ENCODE data around the gene STIL.
"Not testable (repeated sequence)": the region's sequence is repeated elsewhere in the genome, so short reads cannot be mapped to it uniquely, and the experiment has no call there.

Gene STIL

DNA sequence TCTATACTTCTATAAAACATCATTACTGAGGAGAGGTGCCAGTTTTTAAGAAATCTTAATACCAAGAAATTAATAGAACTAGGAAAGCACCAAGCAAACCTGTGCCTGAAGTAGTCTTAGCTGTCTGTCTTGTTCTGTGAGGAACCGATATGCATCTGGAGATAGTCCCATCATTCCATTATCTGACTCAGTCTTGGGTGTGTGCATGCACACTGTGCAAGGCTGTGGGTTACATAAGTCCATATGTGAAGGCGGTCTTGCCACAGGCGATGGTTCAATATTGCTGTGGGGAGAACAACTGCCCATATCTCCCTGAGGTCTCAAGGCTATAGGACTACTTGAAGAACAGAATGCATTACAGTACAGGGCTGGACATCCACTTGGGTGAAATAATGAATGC is 33.8 kb downstream of the STIL start:
- no peaks in the 10 kb centered on the region for H3K9me3 Mint-ChIP-seq
- no peak overlapping the region for H3K27ac Mint-ChIP-seq
- peaks cover 45% of the 10 kb centered on the region for H3K36me3 Mint-ChIP-seq (ENCODE audit: low read depth)
- H3K4me1 Mint-ChIP-seq (ENCODE audit: low read depth): no peaks in the 10 kb centered on the region
- H3K4me3 Mint-ChIP-seq: no peak overlapping the region
- H3K27me3 Mint-ChIP-seq: no peaks in the 10 kb centered on the region

DNA sequence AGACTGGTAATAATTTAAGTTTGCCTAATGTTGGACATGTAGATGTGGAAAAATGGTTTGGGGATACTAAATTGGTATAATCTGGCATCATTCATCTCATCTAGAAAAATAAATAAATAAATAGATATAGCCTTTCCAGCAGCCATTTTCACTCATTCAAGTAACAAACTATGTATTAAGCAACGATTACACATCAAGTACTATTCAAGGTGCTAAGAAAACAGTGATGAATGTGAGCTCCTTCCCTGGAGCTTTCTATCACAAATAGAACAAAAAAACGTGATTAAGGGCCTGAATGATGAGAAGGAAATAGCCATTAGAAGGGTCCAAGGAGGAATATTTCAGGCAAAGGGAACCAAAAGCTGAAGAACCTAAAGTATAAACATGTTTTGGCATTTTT is 37.1 kb downstream of the STIL start:
- Mint-ChIP-seq H3K4me3 (no peak overlapping the region), H3K4me1 (ENCODE audit: low read depth) (no peaks in the 10 kb centered on the region), H3K27ac (no peak overlapping the region), H3K36me3 (ENCODE audit: low read depth) (peaks cover 46% of the 10 kb centered on the region), H3K9me3 (no peaks in the 10 kb centered on the region), H3K27me3 (no peaks in the 10 kb centered on the region)

DNA sequence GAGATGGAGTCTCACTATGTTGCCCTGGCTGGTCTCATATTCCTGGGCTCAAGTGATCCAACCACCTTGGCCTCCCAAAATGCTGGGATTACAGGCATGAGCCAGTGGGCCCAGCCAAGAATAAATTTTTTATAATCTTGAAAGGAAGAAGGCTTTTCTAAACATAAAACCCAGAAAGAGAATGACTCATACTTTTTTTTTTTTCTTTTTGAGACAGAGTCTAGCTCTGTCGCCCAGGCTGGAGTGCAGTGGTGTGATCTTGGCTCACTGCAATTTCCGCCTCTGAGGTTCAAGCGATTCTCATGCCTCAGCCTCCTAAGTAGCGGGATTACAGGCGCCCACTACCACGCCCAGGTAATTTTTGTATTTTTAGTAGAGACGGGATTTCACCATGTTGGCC is 38.1 kb downstream of the STIL start:
- not testable (repeated sequence) for H3K27me3 Mint-ChIP-seq; H3K9me3 Mint-ChIP-seq; H3K27ac Mint-ChIP-seq; H3K4me1 Mint-ChIP-seq (ENCODE audit: low read depth); H3K4me3 Mint-ChIP-seq
- peaks cover 41% of the 10 kb centered on the region for H3K36me3 Mint-ChIP-seq (ENCODE audit: low read depth)

DNA sequence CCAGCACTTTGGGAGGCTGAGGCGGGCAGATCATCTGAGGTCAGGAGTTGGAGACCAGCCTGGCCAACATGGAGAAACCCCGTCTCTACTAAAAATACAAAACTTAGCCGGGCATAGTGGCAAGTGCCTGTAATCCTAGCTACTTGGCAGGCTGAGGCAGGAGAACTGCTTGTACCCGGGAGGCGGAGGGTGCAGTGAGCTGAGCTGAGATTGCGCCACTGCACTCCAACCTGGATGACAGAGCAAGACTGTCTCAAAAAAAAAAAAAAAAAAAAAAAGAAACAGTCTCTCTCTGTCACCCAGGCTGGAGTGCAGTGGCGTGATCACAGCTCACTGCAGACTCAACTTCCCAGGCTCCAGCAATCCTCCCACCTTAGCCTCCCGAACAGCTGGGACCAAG is 48.4 kb downstream of the STIL start:
- peaks cover 54% of the 10 kb centered on the region for H3K36me3 Mint-ChIP-seq (ENCODE audit: low read depth)
- not testable (repeated sequence) for H3K4me1 Mint-ChIP-seq (ENCODE audit: low read depth); H3K27ac Mint-ChIP-seq; H3K4me3 Mint-ChIP-seq; H3K9me3 Mint-ChIP-seq; H3K27me3 Mint-ChIP-seq

DNA sequence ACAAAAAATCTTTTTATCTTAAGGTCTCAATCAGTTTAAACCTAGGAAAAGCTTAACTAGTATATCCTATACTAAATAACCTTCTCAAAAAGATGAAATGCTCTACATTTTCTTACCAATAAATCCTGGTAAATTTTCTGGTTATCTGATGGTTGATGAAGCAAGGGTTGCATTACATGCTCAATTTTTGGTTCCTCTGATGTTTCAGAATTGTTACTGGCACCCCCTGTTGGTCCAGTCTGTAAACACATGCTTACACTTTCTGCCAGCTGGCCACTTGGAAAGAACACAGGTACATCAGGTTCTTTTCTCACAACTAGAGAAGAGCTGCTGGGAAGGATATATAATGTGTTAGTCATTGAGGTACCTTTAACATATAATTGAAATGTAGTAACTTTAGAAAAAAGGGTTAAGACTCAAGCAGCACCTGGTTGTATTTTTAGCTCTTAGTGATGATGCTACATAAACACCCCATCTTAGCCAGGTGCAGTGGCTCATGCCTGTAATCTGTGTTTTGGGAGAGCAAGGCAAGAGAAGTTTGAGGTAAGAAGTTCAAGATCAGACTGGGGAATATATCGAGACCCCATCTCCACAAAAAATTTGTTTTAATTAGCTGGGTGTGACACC is 51.0 kb downstream of the STIL start:
- H3K4me1 Mint-ChIP-seq (ENCODE audit: low read depth): no peaks in the 10 kb centered on the region
- H3K27ac Mint-ChIP-seq: no peak overlapping the region
- no peaks in the 10 kb centered on the region for H3K27me3 Mint-ChIP-seq
- no peak overlapping the region for H3K4me3 Mint-ChIP-seq
- peaks cover 51% of the 10 kb centered on the region for H3K36me3 Mint-ChIP-seq (ENCODE audit: low read depth)
- H3K9me3 Mint-ChIP-seq: no peaks in the 10 kb centered on the region

DNA sequence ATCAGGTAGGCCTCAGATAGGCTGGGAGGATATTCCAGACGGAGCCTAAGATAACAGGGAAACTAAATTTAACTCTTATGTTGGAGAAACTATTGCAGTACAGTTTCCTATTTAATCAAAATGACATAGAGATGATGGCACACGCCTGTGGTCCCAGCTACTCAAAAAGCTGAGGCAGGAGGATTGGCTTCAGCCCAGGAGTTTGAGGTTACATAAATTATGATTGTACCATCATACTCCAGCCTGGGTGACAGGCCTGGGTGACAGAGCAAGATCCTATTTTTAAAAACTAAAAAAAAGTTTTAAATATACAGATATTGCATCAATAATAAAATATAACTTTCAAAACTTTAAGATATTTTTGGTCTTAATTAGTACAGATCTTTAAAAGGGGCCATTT is 56.7 kb downstream of the STIL start:
- H3K4me1 Mint-ChIP-seq (ENCODE audit: low read depth): no peaks in the 10 kb centered on the region
- no peak overlapping the region for H3K4me3 Mint-ChIP-seq
- no peaks in the 10 kb centered on the region for H3K9me3 Mint-ChIP-seq
- no peaks in the 10 kb centered on the region for H3K27me3 Mint-ChIP-seq
- no peak overlapping the region for H3K27ac Mint-ChIP-seq
- H3K36me3 Mint-ChIP-seq (ENCODE audit: low read depth): peaks cover 32% of the 10 kb centered on the region

DNA sequence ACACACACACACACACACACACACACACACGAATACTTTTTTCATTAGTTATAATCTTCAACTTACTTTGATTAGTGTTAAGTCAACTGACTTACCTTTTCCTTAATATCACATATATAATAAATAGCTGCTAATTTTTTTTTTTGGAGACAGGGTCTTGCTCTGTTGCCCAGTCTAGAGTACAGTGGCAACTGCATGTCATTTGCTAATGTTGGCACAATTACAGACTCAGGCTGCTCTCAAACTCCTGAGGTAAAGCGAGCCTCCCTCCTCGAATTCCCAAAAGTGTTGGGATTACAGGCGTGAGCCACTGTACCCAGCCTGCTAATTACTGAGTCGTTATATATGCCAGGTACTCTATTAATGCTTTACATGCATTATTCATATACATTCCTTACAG is 61.2 kb downstream of the STIL start:
- Mint-ChIP-seq H3K4me3 (no peak overlapping the region), H3K27me3 (no peaks in the 10 kb centered on the region), H3K9me3 (no peaks in the 10 kb centered on the region), H3K4me1 (ENCODE audit: low read depth) (no peaks in the 10 kb centered on the region), H3K36me3 (ENCODE audit: low read depth) (peaks cover 21% of the 10 kb centered on the region), H3K27ac (no peak overlapping the region)

DNA sequence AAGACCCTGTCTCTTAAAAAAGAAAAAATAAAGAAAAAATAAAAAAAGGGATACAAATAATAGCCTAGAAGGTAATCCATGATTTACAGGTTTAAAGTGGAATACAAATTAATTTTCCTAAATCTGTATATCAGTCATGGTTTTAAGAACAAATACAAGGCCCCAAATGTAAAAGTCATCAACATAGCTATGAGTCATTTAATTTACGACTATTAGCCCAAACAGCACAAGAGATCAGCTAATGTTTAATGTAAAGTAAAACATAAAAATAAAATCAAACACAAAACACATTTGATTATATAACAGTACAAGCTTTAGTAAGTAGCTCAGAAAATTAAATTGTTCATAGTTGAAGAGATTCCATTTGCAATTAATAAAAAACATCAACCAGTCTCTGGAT is 61.6 kb downstream of the STIL start:
- no peak overlapping the region for H3K4me3 Mint-ChIP-seq
- no peak overlapping the region for H3K27ac Mint-ChIP-seq
- H3K4me1 Mint-ChIP-seq (ENCODE audit: low read depth): no peaks in the 10 kb centered on the region

DNA sequence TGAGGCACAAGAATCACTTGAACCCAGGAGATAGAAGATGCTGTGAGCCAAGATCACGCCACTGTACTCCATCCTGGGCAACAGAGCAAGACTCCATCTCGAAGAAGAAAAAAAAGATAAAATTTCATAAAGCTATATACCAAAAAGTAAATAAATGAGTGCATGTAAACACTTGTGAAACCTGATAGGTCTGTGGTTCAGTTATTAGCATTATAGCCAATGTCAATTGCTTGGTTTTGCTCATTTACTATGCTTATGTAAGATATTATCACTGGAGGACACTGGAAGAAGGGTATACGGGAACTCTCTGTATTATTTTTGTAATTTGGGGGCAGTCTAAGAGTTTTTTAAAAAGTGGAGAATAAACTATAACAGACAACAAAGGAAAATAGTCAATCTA is 64.2 kb downstream of the STIL start:
- Mint-ChIP-seq H3K27ac (no peak overlapping the region), H3K4me1 (ENCODE audit: low read depth) (no peaks in the 10 kb centered on the region), H3K27me3 (no peaks in the 10 kb centered on the region), H3K4me3 (no peak overlapping the region), H3K36me3 (ENCODE audit: low read depth) (peaks cover 12% of the 10 kb centered on the region), H3K9me3 (no peaks in the 10 kb centered on the region)

More for the DNA sequence above, 61.6 kb downstream of the STIL start:
- no peaks in the 10 kb centered on the region for H3K27me3 Mint-ChIP-seq
- peaks cover 17% of the 10 kb centered on the region for H3K36me3 Mint-ChIP-seq (ENCODE audit: low read depth)
- H3K9me3 Mint-ChIP-seq: no peaks in the 10 kb centered on the region

DNA sequence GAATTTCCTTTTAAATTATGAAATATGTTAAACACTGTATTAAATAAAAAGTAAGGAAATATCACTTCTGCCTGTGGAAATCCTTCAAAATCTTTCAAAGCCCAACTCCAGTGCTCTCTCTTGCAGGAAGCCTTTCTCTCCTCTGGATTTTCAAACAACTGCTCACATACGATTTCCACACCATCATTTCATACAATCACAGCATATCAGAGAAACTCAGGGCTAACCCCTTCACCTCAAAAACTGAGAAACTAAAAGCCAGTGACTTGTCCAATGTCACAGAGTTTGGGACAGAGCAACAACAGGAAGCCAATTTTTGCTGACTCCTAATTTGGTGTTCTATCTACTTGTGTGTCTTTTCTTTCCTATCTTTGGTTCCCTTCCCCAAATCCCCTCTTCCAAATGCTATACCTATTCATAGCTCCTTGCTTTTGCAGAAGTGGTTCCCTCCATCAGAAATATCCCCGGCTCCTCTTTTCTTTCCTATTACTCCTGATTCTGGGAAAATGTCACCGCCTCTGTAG is 69.5 kb downstream of the STIL start:
- Mint-ChIP-seq H3K4me3 (no peak overlapping the region), H3K9me3 (no peaks in the 10 kb centered on the region), H3K4me1 (ENCODE audit: low read depth) (peaks cover 1% of the 10 kb centered on the region), H3K27ac (no peak overlapping the region), H3K27me3 (peaks cover 13% of the 10 kb centered on the region), H3K36me3 (ENCODE audit: low read depth) (no peaks in the 10 kb centered on the region)

DNA sequence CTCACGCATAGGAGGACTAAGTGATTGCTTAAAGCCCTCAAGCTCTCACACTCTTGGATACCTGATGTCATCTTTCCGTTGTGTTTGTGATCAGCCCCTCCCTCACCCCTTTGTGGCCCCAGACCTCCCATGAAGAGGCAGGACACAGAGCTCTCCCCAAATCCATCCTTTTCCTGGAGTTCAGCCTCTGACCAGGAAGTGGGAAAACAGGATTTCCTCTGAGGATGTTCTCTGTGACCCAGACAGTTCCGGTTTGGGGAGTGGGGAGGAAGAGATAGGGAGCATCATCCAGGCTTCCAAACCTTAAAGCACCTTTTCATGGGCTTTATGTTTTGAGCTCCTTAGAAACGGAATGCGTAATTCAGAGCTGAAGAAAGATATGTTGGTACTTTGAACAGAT is 70.0 kb downstream of the STIL start:
- Mint-ChIP-seq H3K4me3 (no peak overlapping the region), H3K27ac (no peak overlapping the region), H3K36me3 (ENCODE audit: low read depth) (no peaks in the 10 kb centered on the region), H3K9me3 (no peaks in the 10 kb centered on the region), H3K4me1 (ENCODE audit: low read depth) (peaks cover 5% of the 10 kb centered on the region), H3K27me3 (peaks cover 18% of the 10 kb centered on the region)

DNA sequence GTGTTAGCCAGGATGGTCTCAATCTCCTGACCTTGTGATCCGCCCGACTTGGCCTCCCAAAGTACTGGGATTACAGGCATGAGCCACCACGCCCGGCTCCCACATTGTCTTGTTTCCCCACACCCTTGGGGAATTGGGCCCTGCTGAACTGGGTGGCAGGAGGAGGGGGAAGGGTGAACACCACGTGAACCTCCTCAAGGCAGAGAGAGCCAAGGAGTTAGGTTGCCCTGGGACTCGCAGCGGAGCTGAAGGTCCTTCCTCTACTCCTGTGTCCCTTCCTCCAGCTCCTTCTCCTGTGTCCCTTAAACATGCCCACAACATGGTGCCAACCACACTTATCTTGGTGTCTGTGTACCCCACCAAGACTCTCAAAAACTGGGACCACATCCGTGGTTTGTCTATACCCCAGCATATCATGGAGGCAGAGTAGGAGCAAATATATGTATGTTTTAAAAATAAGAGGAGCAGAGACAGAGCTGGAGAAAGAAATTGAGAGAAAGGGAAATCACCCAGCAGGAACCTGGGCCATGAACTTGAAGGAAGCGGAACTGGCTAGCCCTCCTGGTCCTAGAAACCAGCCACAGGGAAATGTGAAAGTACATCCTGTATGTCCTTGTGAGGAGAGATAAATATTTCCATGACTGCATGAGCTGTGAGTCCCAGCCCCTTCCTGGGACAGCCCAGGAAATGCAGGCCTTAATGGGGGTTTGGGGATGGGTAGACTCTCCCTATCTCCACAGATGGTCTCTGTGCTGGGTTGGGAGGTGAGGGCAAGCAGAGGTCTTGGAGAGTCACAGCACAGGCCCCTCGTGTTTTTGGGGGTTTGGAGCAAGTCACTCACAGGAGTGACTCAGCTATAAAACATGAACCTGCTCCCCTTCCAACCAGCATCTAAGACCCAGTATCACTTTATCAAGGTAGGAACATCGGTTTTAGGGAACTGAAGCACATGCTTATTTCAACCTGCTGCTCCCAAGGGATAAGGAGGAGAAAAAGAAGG is 72.5 kb downstream of the STIL start:
- Mint-ChIP-seq H3K4me3 (no peak overlapping the region), H3K4me1 (ENCODE audit: low read depth) (peaks cover 5% of the 10 kb centered on the region), H3K27ac (no peak overlapping the region), H3K27me3 (peaks cover 28% of the 10 kb centered on the region), H3K9me3 (no peaks in the 10 kb centered on the region), H3K36me3 (ENCODE audit: low read depth) (no peaks in the 10 kb centered on the region)

DNA sequence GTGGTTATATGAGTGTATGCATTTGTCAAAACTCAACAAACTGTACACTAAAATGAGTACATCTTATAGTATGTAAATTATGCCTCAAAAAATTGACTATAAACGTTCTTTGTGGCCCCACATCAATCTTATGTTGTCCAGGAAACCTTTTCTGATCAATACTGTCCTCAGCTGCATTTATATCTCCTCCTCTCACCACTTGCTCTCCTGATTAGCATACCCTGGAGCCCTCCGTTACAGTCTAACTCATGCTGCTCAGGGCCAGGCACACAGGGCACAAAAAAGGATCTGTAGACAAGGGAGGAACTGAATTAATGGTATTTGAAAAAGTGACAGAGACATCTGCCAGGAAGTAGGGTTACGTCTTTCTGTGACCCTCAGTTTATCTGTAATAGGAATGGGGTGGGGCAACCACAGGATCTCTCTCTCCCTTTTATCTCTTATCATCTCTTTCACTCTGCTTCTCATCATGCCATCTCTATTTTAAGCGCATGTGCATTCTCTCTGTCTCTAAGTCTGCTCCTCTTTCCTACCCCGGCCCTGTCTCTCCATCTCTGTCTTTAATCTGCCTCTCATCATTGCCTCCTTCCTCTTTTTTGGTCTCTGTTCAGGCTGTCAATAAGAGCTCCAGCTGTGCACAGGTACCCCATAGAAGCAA is 74.9 kb downstream of the STIL start:
- Mint-ChIP-seq H3K4me3 (no peak overlapping the region), H3K27ac (no peak overlapping the region), H3K27me3 (peaks cover 45% of the 10 kb centered on the region), H3K4me1 (ENCODE audit: low read depth) (peaks cover 5% of the 10 kb centered on the region), H3K9me3 (no peaks in the 10 kb centered on the region), H3K36me3 (ENCODE audit: low read depth) (no peaks in the 10 kb centered on the region)

DNA sequence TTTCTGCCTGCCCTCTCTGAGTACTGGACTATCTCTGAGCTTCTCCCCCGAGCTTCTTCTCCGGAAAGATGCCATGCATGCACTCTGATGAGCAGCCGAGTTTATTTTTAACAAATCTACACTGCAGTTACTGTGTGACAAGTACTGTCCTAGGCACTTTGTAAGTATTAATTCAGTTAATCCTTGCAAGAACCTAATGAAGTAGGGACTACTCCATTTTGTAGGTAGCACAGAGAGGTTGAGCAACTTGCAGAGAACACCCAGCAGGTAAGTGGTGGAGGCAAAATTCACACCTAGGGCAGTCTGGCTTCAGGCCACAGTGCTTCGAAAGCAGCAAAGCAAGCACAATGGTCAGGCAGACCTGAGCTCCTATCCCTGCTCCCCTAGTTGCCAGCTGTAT is 78.1 kb downstream of the STIL start:
- no peak overlapping the region for H3K27ac Mint-ChIP-seq
- peaks cover 16% of the 10 kb centered on the region for H3K4me1 Mint-ChIP-seq (ENCODE audit: low read depth)
- H3K4me3 Mint-ChIP-seq: no peak overlapping the region
- peaks cover 4% of the 10 kb centered on the region for H3K36me3 Mint-ChIP-seq (ENCODE audit: low read depth)
- H3K27me3 Mint-ChIP-seq: peaks cover 65% of the 10 kb centered on the region
- no peaks in the 10 kb centered on the region for H3K9me3 Mint-ChIP-seq

DNA sequence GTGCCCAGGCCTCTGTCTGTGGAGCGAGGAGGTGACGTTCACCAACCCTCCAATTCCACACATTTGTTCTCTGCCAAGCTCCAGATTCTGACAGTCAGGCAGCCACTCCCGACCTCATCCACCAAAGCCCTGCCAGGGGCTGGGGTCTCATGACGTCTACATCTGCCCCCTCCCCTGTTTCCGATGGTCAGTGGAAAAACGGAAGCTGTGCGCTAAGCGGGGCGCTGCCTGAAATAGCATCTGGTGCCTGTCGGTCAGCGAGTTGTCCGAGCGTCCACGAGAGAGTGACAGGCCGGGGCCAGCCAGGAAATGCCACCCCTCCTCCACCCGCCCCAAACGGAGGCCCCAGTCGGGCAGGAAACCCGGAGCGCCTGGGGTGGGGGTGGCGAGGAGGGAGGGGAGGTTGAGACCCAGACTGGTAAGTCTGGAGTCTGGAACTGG is 78.7 kb downstream of the STIL start:
- no peaks in the 10 kb centered on the region for H3K9me3 Mint-ChIP-seq
- peaks cover 20% of the 10 kb centered on the region for H3K4me1 Mint-ChIP-seq (ENCODE audit: low read depth)
- peaks cover 70% of the 10 kb centered on the region for H3K27me3 Mint-ChIP-seq
- peaks cover 4% of the 10 kb centered on the region for H3K36me3 Mint-ChIP-seq (ENCODE audit: low read depth)
- no peak overlapping the region for H3K4me3 Mint-ChIP-seq
- H3K27ac Mint-ChIP-seq: no peak overlapping the region
